SK-N-MC (cell line): ENCODE results near the gene MAP3K5.

ENCODE experiments used
- DNase-seq: peaks from one replicate; pipeline ENCODE4 v3.0.0-alpha.2; 2011; ENCODE audit warnings: low read depth, low spot score
- H3K27ac ChIP-seq: fragments of 200-600 bp; sonication (generic); 2 replicates; pipeline ENCODE4 v1.5.1; 2016; ENCODE audit warnings: mixed run types
- H3K36me3 ChIP-seq: fragments of 200-600 bp; sonication (generic); 2 replicates; pipeline ENCODE4 v1.6.1; 2017; ENCODE audit warnings: antibody characterized with exemption, low read length, mixed read lengths; ENCODE audit not compliant: insufficient read depth
- H3K4me3 ChIP-seq: fragments of 200-600 bp; sonication (generic); 2 replicates; pipeline ENCODE4 v1.5.1; 2016
- H3K9ac ChIP-seq: fragments of 200-600 bp; sonication (generic); 2 replicates; pipeline ENCODE4 v1.8.0; 2017; ENCODE audit warnings: mixed run types, mixed read lengths; ENCODE audit not compliant: insufficient read length
- H3K9me3 ChIP-seq: fragments of 200-600 bp; sonication (generic); 2 replicates; pipeline ENCODE4 v1.6.1; 2017; ENCODE audit warnings: low read depth, mild to moderate bottlenecking, antibody characterized with exemption, low read length, moderate library complexity, mixed read lengths
- EZH2 ChIP-seq: fragments of 200-600 bp; sonication (generic); IDR thresholded peaks from one replicate; pipeline ENCODE4 v1.6.1; 2017; ENCODE audit warnings: antibody characterized with exemption
- FOXP2 ChIP-seq: optimal IDR thresholded peaks from 2 replicates; pipeline ENCODE3; 2011; ENCODE audit warnings: mild to moderate bottlenecking, moderate library complexity; ENCODE audit not compliant: insufficient read depth; ENCODE audit errors: extremely low read length, control extremely low read depth
- POLR2AphosphoS5 ChIP-seq: IDR thresholded peaks from 2 replicates; pipeline ENCODE4 v1.6.1; 2012; ENCODE audit warnings: mild to moderate bottlenecking, low read depth, low read length, borderline replicate concordance

MAP3K5 gene

GRCh38 chr6:136739071-136739470 is 53.2 kb downstream of the MAP3K5 start:
- DNase-seq: no peak
- Histone ChIP-seq H3K9ac (no peak overlapping the region), H3K4me3 (no peak overlapping the region), H3K36me3 (no peaks in the 10 kb centered on the region), H3K9me3 (no peaks in the 10 kb centered on the region), H3K27ac (no peak overlapping the region)
- TF ChIP-seq FOXP2: no peak
- TF ChIP-seq EZH2: no peak

GRCh38 chr6:136738692-136739057 is 53.6 kb downstream of the MAP3K5 start:
- Histone ChIP-seq H3K36me3 (no peaks in the 10 kb centered on the region), H3K9ac (no peak overlapping the region), H3K27ac (no peak overlapping the region), H3K9me3 (no peaks in the 10 kb centered on the region), H3K4me3 (no peak overlapping the region)
- no peak for DNase-seq
- TF ChIP-seq POLR2AphosphoS5 (no peak), FOXP2 (no peak), EZH2 (no peak)

DNA sequence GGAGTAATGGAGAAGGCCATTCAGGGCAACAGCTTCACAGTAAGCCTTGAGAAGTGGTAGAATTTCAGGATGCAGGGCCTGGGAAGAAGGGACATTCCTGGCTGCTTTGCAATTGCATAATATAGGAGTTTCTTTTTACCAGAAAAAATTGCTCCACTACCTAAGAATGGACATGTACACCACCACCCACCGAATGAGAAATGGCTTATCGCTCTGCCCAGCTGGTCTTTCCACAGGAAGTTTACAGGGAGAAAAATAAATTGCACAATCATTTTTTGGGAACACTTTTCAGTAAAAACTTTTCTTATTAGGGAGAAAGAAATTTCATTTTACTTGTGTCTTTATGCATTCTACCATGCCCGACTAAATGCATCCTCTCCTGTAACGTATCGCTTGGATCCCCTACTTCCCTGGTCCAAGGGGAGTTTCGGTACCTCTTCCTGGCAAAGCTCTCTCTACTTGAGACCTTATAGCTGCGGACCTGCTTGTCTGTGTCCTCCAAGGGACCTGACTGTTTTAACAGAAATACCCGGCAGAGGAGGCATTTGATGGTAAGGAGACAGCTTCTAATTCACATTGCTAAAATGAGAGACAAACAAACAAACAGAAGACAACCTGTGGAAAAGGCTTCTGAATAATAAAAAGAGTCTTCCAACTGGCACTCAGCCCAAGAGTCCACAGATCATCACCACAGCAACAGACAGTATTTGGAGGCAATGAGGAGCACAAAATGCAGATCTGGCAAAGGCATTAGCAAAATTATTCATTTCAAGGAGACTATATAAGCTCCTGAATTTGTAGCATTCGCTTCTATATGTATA is 54.2 kb downstream of the MAP3K5 start:
- Histone ChIP-seq H3K36me3 (no peaks in the 10 kb centered on the region), H3K9me3 (no peaks in the 10 kb centered on the region), H3K9ac (no peak overlapping the region), H3K27ac (no peak overlapping the region), H3K4me3 (no peak overlapping the region)
- no peak for TF ChIP-seq POLR2AphosphoS5
- no peak for TF ChIP-seq FOXP2
- no peak for TF ChIP-seq EZH2
- no peak for DNase-seq

- Histone ChIP-seq H3K4me3 (no peak overlapping the region), H3K27ac (no peak overlapping the region), H3K9me3 (no peaks in the 10 kb centered on the region), H3K9ac (no peak overlapping the region), H3K36me3 (no peaks in the 10 kb centered on the region)
- TF ChIP-seq EZH2 (no peak), POLR2AphosphoS5 (no peak)
- no peak for DNase-seq
These were observed 54.9 kb downstream of the MAP3K5 start for GRCh38 chr6:136737374-136737844.

- H3K9ac ChIP-seq: no peak overlapping the region
- no peaks in the 10 kb centered on the region for H3K36me3 ChIP-seq
- DNase-seq: no peak
- TF ChIP-seq FOXP2: no peak
- no peak for TF ChIP-seq EZH2
- no peak for TF ChIP-seq POLR2AphosphoS5
- no peak overlapping the region for H3K4me3 ChIP-seq
- H3K9me3 ChIP-seq: no peaks in the 10 kb centered on the region
- no peak overlapping the region for H3K27ac ChIP-seq
These were observed 55.9 kb downstream of the MAP3K5 start for GRCh38 chr6:136736281-136736960.

GRCh38 chr6:136734977-136735376 is 57.3 kb downstream of the MAP3K5 start:
- no peak overlapping the region for H3K9ac ChIP-seq
- no peak overlapping the region for H3K4me3 ChIP-seq
- no peak overlapping the region for H3K27ac ChIP-seq
- no peaks in the 10 kb centered on the region for H3K9me3 ChIP-seq
- H3K36me3 ChIP-seq: no peaks in the 10 kb centered on the region
- TF ChIP-seq EZH2: no peak
- TF ChIP-seq POLR2AphosphoS5: no peak
- TF ChIP-seq FOXP2: no peak
- DNase-seq: no peak

DNA sequence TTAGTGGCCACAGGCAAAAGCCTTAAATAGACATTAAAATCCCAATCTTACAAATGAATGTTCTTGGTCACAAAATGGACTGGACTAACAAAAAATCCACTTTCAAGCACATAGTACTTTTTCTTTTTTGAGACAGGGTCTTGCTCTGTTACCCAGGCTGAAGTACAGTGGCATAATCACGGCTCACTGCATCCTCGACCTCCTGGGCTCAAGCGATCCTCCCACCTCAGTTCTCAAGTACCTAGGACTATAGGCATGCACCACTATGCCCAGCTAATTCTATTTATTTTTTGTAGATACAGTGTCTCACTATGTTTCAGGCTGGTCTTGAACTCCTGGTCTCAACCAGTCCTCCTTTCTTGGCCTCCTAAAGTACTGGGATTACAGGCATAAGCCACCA is 59.4 kb downstream of the MAP3K5 start:
- H3K9me3 ChIP-seq: no peaks in the 10 kb centered on the region
- no peak for DNase-seq
- TF ChIP-seq EZH2 (no peak), POLR2AphosphoS5 (no peak), FOXP2 (no peak)
- no peaks in the 10 kb centered on the region for H3K36me3 ChIP-seq
- no peak overlapping the region for H3K9ac ChIP-seq
- no peak overlapping the region for H3K27ac ChIP-seq
- no peak overlapping the region for H3K4me3 ChIP-seq

DNA sequence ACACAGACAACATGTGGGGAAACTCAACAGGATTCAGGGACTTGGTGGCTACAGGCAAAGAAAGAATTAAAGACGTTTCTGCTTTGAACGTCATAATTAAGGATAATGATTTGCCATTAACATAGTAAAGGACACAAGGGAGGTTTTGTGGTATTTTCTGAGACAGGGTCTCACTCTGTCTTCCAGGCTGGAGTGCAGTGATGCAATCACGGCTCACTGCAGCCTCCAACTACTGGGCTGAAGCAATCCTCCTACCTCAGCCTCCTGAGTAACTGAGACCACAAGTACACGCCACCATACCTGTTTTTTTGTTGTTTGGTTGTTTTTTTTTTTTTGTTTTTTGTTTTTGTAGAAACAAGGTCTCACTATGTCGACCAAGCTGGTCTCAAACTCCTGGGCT is 62.4 kb downstream of the MAP3K5 start:
- Histone ChIP-seq H3K9ac (no peak overlapping the region), H3K4me3 (no peak overlapping the region), H3K36me3 (no peaks in the 10 kb centered on the region), H3K27ac (no peak overlapping the region), H3K9me3 (no peaks in the 10 kb centered on the region)
- TF ChIP-seq FOXP2: no peak
- no peak for TF ChIP-seq EZH2
- TF ChIP-seq POLR2AphosphoS5: no peak
- no peak for DNase-seq

- Histone ChIP-seq H3K4me3 (no peak overlapping the region), H3K36me3 (no peaks in the 10 kb centered on the region), H3K9me3 (no peaks in the 10 kb centered on the region), H3K9ac (no peak overlapping the region), H3K27ac (no peak overlapping the region)
- TF ChIP-seq POLR2AphosphoS5 (no peak), EZH2 (no peak), FOXP2 (no peak)
- no peak for DNase-seq
These were observed 63.2 kb downstream of the MAP3K5 start for GRCh38 chr6:136728976-136729515.
